ENCODE data around the gene POU4F3. TPM values are rescaled to one million over a fixed set of nuclear protein-coding genes. Genes with fewer than 3 reads are reported as not detected.

Gene POU4F3
- total and polyA plus RNA-seq, 2 of the 8 experiments (the other 6 are each of a cell fraction or from before 2014, with no cell fraction given), result 0.09 TPM; not detected in 1

DNA sequence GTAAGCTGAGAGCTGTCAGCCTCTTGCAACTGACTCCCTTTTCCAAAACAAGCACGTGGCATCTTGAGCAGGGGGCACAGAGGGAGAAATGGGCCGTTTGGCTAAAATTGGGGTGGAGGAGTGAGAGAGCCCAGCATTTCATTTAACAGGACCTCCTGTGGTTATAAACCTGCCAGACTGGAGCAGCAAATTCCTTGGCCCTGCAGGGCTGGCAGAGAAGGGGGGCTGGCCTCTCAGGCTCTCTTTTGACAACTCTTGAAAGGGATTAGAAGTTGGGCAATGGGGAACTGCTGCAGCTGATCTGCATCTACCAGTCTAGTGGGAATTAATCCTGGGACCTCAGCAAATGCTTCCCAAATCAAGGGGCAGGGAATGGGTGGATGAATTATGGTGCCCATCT lies 7.2 kb upstream of the POU4F3 start:
- no peak overlapping the region for H2BK20ac ChIP-seq (ENCODE audit: low read length)
- peak overlapping the region in 2 of 4 experiments; percentile 20 to 41; a peak in 5 of 8 replicates for H3K4me3 ChIP-seq (ENCODE audit: extremely low read depth in 1 of 4, insufficient read depth in 2 of 4, low read depth in 3 of 4, low read length in 4 of 4)
- TF ChIP-seq CTBP2 (IDR thresholded peaks at IDR 0.05; ENCODE audit: borderline replicate concordance, insufficient read depth, insufficient read length, low read length) (no peak), EP300 (IDR thresholded peaks at IDR 0.05; ENCODE audit: borderline replicate concordance in 1 of 2, low read depth in 2 of 2, low read length in 2 of 2) (no peak), CHD1 (IDR thresholded peaks at IDR 0.05; ENCODE audit: low read depth, low read length) (no peak), HDAC6 (IDR thresholded peaks at IDR 0.05; ENCODE audit: low read depth, low read length) (no peak), SIN3A (conservative IDR thresholded peaks at IDR 0.05 in 1 of 2, IDR thresholded peaks at IDR 0.05 in 1 of 2; ENCODE audit: low read depth in 1 of 2, low read length in 2 of 2) (peak; percentile 72 to 91; a peak in 2 of 4 replicates), TCF12 (IDR thresholded peaks at IDR 0.05; ENCODE audit: low read depth, low read length) (0 out of 2 replicates have a peak, but pooled peaks have one; percentile 23), POLR2A (IDR thresholded peaks at IDR 0.05; ENCODE audit: control extremely low read depth in 1 of 2, low read depth in 2 of 2, low read length in 2 of 2) (no peak)
- TF ChIP-seq, protein P1, sequence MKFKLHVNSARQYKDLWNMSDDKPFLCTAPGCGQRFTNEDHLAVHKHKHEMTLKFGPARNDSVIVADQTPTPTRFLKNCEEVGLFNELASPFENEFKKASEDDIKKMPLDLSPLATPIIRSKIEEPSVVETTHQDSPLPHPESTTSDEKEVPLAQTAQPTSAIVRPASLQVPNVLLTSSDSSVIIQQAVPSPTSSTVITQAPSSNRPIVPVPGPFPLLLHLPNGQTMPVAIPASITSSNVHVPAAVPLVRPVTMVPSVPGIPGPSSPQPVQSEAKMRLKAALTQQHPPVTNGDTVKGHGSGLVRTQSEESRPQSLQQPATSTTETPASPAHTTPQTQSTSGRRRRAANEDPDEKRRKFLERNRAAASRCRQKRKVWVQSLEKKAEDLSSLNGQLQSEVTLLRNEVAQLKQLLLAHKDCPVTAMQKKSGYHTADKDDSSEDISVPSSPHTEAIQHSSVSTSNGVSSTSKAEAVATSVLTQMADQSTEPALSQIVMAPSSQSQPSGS (IDR thresholded peaks at IDR 0.05; ENCODE audit: low read length), result no peak
- TF ChIP-seq, protein P2, sequence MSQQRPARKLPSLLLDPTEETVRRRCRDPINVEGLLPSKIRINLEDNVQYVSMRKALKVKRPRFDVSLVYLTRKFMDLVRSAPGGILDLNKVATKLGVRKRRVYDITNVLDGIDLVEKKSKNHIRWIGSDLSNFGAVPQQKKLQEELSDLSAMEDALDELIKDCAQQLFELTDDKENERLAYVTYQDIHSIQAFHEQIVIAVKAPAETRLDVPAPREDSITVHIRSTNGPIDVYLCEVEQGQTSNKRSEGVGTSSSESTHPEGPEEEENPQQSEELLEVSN (IDR thresholded peaks at IDR 0.05), result 0 out of 2 replicates have a peak, but pooled peaks have one; percentile 7
- TF ChIP-seq, protein P3, sequence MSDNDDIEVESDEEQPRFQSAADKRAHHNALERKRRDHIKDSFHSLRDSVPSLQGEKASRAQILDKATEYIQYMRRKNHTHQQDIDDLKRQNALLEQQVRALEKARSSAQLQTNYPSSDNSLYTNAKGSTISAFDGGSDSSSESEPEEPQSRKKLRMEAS (IDR thresholded peaks at IDR 0.05), result peak; percentile 65; the same call in 1 of the 2 replicates

More for the DNA sequence above, 7.2 kb upstream of the POU4F3 start:
- Histone ChIP-seq H3K27me3 (replicated peaks in 1 of 4; ENCODE audit: control insufficient read depth in 3 of 4, extremely low read depth in 1 of 4, insufficient read depth in 3 of 4, low read length in 3 of 4) (peaks cover 43 to 54% (median 48%) of the 10 kb centered on the region in 4 experiments), H3K4me1 (replicated peaks in 1 of 4; ENCODE audit: control insufficient read depth in 3 of 4, insufficient read depth in 4 of 4, low read length in 3 of 4) (peaks cover 4 to 10% (median 10%) of the 10 kb centered on the region in 4 experiments; a peak in 6 of 7 replicates), H4K8ac (ENCODE audit: extremely low read depth, insufficient read depth, low read length) (no peak overlapping the region), H4K91ac (replicated peaks; ENCODE audit: insufficient read length, low read length) (no peak overlapping the region), H3K14ac (ENCODE audit: insufficient read length) (no peak overlapping the region), H2BK15ac (ENCODE audit: low read length) (no peak overlapping the region), H3K79me2 (ENCODE audit: control insufficient read depth in 1 of 2, insufficient read depth in 2 of 2, low read length in 2 of 2) (no peaks in the 10 kb centered on the region), H3K56ac (replicated peaks; ENCODE audit: insufficient read length, low read depth, low read length) (no peak overlapping the region), H4K5ac (ENCODE audit: insufficient read length, low read depth, low read length) (no peak overlapping the region), H3K9ac (replicated peaks in 1 of 4; ENCODE audit: extremely low read depth in 1 of 4, low read depth in 3 of 4, low read length in 3 of 4) (no peak overlapping the region), H3K18ac (ENCODE audit: extremely low read depth, low read length) (no peak overlapping the region; the same call in 1 of the 2 replicates), H3K27ac (ENCODE audit: low read depth, low read length) (no peak overlapping the region), H2AFZ (ENCODE audit: low read length) (no peak overlapping the region), H3K4me2 (ENCODE audit: insufficient read depth in 1 of 2, low read depth in 2 of 2, low read length in 2 of 2) (peak overlapping the region; percentile 55 to 70), H3K79me1 (ENCODE audit: low read depth, low read length) (no peaks in the 10 kb centered on the region), H2BK12ac (ENCODE audit: low read depth, low read length) (no peak overlapping the region), H4K20me1 (replicated peaks in 1 of 2; ENCODE audit: control insufficient read depth in 1 of 2, insufficient read depth in 2 of 2, low read length in 2 of 2) (peaks cover 3 to 8% of the 10 kb centered on the region in 2 experiments), H2AK5ac (ENCODE audit: low read depth, low read length) (no peak overlapping the region; the same call in 1 of the 2 replicates), H3K23ac (ENCODE audit: insufficient read length) (no peak overlapping the region), H3K36me3 (ENCODE audit: control insufficient read depth in 2 of 4, insufficient read depth in 4 of 4, low read length in 3 of 4) (no peaks in the 10 kb centered on the region; a peak in 1 of 8 replicates), H2BK5ac (ENCODE audit: low read depth, low read length) (no peak overlapping the region), H3K4ac (replicated peaks; ENCODE audit: insufficient read length, low read depth, low read length) (no peak overlapping the region), H3K9me3 (ENCODE audit: insufficient read depth in 2 of 2, low read depth in 1 of 2, low read length in 1 of 2) (no peaks in the 10 kb centered on the region), H2BK120ac (replicated peaks; ENCODE audit: low read depth, low read length) (no peak overlapping the region), H3K23me2 (ENCODE audit: low read depth, low read length) (peaks cover 2% of the 10 kb centered on the region; the same call in 1 of the 2 replicates)
- WGBS, 2 experiments (ENCODE audit: extremely low coverage in 1 of 2, insufficient coverage in 1 of 2, insufficient read length in 1 of 2, insufficient replicate concordance in 2 of 2, low coverage in 1 of 2, low lambda C conversion rate in 2 of 2, missing lambda C conversion rate in 1 of 2), result 27% methylated on average over 2 of the region's 2 CpGs; no CpG with 5 or more reads in 1 of the 2 experiments
- ChIA-PET POLR2A (ENCODE audit: partially characterized antibody) (interaction anchor here (1.8 kb wide), 1 partner anchor 11 kb away, joined by 5 read pairs; no protein-coding TSS in a partner anchor), CTCF (ENCODE audit: partially characterized antibody) (interaction anchor here (0.9 to 3.6 kb wide), 4 partner anchors 9 to 60 kb away, joined by 3 to 19 read pairs (median 4); no protein-coding TSS in a partner anchor)
- FAIRE-seq (peak; percentile 7), DNase-seq (ENCODE audit: low read depth in 1 of 2, low spot score in 2 of 2) (peak in 1 of 2 experiments; percentile 60)

All from H1 (cell line).